Hepatocyte (in vitro differentiated cells): ENCODE measurements around the gene SMARCA2. TPM values are rescaled to one million over a fixed set of nuclear protein-coding genes. Genes with fewer than 3 reads are reported as not detected.

Experiments
- DNase-seq: peaks from one replicate; pipeline ENCODE4 v3.0.0-alpha.2; 2016; ENCODE audit warnings: low spot score
- H2AFZ ChIP-seq: fragments of 200-600 bp; sonication (generic); 2 replicates; pipeline ENCODE4 v1.6.0; 2016; ENCODE audit warnings: antibody characterized with exemption, mild to moderate bottlenecking
- H3K27ac ChIP-seq: fragments of 200-600 bp; sonication (generic); 2 replicates; pipeline ENCODE4 v1.5.1; 2016; ENCODE audit warnings: mild to moderate bottlenecking
- H3K27me3 ChIP-seq: fragments of 200-600 bp; sonication (generic); 2 replicates; pipeline ENCODE4 v1.6.1; 2016
- H3K36me3 ChIP-seq: fragments of 200-600 bp; sonication (generic); replicated peaks from 2 replicates; pipeline ENCODE4 v1.5.1; 2016; ENCODE audit warnings: low read depth; ENCODE audit not compliant: insufficient read depth
- H3K4me1 ChIP-seq: fragments of 200-600 bp; sonication (generic); 2 replicates; pipeline ENCODE4 v1.5.1; 2016; ENCODE audit warnings: mild to moderate bottlenecking, moderate library complexity; ENCODE audit not compliant: insufficient read depth
- H3K4me2 ChIP-seq: fragments of 200-600 bp; sonication (generic); 2 replicates; pipeline ENCODE4 v1.6.0; 2016
- H3K4me3 ChIP-seq: fragments of 200-600 bp; sonication (generic); 2 replicates; pipeline ENCODE4 v1.5.1; 2016; ENCODE audit warnings: mild to moderate bottlenecking
- H3K79me2 ChIP-seq: fragments of 200-600 bp; sonication (generic); 2 replicates; pipeline ENCODE4 v1.6.0; 2017; ENCODE audit warnings: mild to moderate bottlenecking
- H3K9me2 ChIP-seq: fragments of 200-600 bp; sonication (generic); replicated peaks from 2 replicates; pipeline ENCODE4 v1.6.0; 2017; ENCODE audit warnings: mild to moderate bottlenecking; ENCODE audit not compliant: insufficient read depth
- H3K9me3 ChIP-seq: fragments of 200-600 bp; sonication (generic); 2 replicates; pipeline ENCODE4 v1.5.1; 2016; ENCODE audit warnings: low read depth, mild to moderate bottlenecking
- H4K20me1 ChIP-seq: fragments of 200-600 bp; sonication (generic); 2 replicates; pipeline ENCODE4 v1.6.0; 2016; ENCODE audit warnings: mild to moderate bottlenecking; ENCODE audit not compliant: insufficient read depth, poor library complexity, severe bottlenecking
- EZH2 ChIP-seq: fragments of 200-600 bp; sonication (generic); IDR thresholded peaks from 2 replicates; pipeline ENCODE4 v1.6.1; 2016; ENCODE audit warnings: antibody characterized with exemption, mild to moderate bottlenecking, borderline replicate concordance
- EZH2phosphoT487 ChIP-seq: fragments of 200-600 bp; sonication (generic); IDR thresholded peaks from one replicate; pipeline ENCODE4 v1.6.1; 2018; ENCODE audit warnings: antibody characterized with exemption, mild to moderate bottlenecking, low read depth, moderate library complexity; ENCODE audit not compliant: unreplicated experiment, severe bottlenecking
- WGBS: methylation state at CpG from one replicate; pipeline ENCODE4 v1.1.6; 2016; ENCODE audit warnings: low lambda C conversion rate; ENCODE audit errors: missing lambda C conversion rate; 5-methylcytosine and 5-hydroxymethylcytosine counted together
- polyA plus RNA-seq: library from polyadenylated mRNA; unstranded; fragments of >200 nt; fragmentation: Nextera tagmentation; extraction: Ambion mirVana; gene quantifications from 2 replicates; pipeline ENCODE4 v1.2.1, GENCODE V29; 2016
- total RNA-seq: library from RNA; depleted of rRNA; stranded (reverse); fragments of >200 nt; gene quantifications from 2 replicates; pipeline ENCODE4 v1.2.3, GENCODE V29; 2014
- TF ChIP-seq, protein P1 (sequence below): fragments of 200-600 bp; sonication (generic); IDR thresholded peaks from 2 replicates; pipeline ENCODE4 v1.5.1; 2016; ENCODE audit warnings: antibody characterized with exemption, mild to moderate bottlenecking; ENCODE audit not compliant: poor library complexity

SMARCA2 gene
- total and polyA plus RNA-seq, 2 experiments from 2014 or later = 39.9 to 65.3 TPM

GRCh38 chr9:2208465-2208864 is 193.3 kb downstream of the SMARCA2 start:
- Histone ChIP-seq H3K27me3 (no peaks in the 10 kb centered on the region), H3K9me2 (no peaks in the 10 kb centered on the region), H3K9me3 (no peaks in the 10 kb centered on the region), H3K27ac (no peak overlapping the region), H2AFZ (no peak overlapping the region), H3K4me2 (no peak overlapping the region), H3K4me3 (no peak overlapping the region), H4K20me1 (no peaks in the 10 kb centered on the region), H3K36me3 (no peaks in the 10 kb centered on the region), H3K79me2 (no peaks in the 10 kb centered on the region), H3K4me1 (no peaks in the 10 kb centered on the region)
- 35% methylated on average over 4 of the region's 4 CpGs for WGBS
- no peak for DNase-seq
- TF ChIP-seq EZH2phosphoT487 (no peak), EZH2 (no peak)
- TF ChIP-seq, protein P1, sequence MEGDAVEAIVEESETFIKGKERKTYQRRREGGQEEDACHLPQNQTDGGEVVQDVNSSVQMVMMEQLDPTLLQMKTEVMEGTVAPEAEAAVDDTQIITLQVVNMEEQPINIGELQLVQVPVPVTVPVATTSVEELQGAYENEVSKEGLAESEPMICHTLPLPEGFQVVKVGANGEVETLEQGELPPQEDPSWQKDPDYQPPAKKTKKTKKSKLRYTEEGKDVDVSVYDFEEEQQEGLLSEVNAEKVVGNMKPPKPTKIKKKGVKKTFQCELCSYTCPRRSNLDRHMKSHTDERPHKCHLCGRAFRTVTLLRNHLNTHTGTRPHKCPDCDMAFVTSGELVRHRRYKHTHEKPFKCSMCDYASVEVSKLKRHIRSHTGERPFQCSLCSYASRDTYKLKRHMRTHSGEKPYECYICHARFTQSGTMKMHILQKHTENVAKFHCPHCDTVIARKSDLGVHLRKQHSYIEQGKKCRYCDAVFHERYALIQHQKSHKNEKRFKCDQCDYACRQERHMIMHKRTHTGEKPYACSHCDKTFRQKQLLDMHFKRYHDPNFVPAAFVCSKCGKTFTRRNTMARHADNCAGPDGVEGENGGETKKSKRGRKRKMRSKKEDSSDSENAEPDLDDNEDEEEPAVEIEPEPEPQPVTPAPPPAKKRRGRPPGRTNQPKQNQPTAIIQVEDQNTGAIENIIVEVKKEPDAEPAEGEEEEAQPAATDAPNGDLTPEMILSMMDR = no peak

DNA sequence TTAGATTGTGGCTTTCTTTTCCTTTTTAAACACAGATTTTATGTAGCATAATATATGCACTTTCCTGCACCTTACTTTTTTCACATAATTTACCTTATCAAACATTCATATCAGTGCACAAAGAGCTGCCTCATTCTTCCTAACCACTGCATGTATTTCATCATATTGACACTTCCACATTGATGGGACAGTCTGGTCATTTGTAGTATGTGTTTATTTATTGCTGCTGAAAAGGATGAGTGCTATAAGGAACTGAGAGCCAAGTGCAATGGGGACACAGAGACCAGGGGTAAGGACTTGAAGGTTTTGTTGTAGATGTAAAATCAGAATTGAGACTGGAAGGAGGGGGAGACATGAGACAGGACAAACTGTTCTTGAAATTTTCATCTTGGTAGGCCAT is 193.8 kb downstream of the SMARCA2 start:
- Histone ChIP-seq H4K20me1 (no peaks in the 10 kb centered on the region), H3K4me3 (no peak overlapping the region), H3K9me2 (no peaks in the 10 kb centered on the region), H3K4me1 (no peaks in the 10 kb centered on the region), H3K4me2 (no peak overlapping the region), H3K27me3 (no peaks in the 10 kb centered on the region), H3K27ac (no peak overlapping the region), H3K79me2 (no peaks in the 10 kb centered on the region), H2AFZ (no peak overlapping the region), H3K36me3 (no peaks in the 10 kb centered on the region), H3K9me3 (no peaks in the 10 kb centered on the region)
- DNase-seq = no peak
- TF ChIP-seq, protein P1 = no peak
- TF ChIP-seq EZH2phosphoT487 (no peak), EZH2 (no peak)

DNA sequence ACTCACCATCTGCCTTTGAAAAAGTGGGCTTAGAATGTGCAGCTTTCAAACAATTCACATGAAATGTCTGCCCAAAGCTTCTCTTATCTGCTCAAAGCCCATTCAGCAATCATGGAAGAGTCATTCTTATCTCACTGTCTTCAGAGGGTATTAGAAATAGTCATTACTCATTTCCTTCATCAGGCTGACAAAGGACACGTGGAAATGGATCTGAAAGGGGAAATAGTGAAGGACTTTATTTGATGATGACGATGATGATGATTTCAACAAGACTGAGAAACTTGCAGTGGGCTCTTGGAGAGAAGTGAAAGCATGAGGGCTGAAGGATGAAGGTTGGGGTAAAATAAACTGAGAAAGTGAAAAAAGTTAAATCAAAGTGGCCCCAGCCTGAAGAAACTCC is 194.3 kb downstream of the SMARCA2 start:
- Histone ChIP-seq H2AFZ (no peak overlapping the region), H3K9me2 (no peaks in the 10 kb centered on the region), H3K4me1 (no peaks in the 10 kb centered on the region), H3K4me3 (no peak overlapping the region), H3K9me3 (no peaks in the 10 kb centered on the region), H3K36me3 (no peaks in the 10 kb centered on the region), H3K79me2 (no peaks in the 10 kb centered on the region), H3K27ac (no peak overlapping the region), H3K4me2 (no peak overlapping the region), H4K20me1 (no peaks in the 10 kb centered on the region), H3K27me3 (no peaks in the 10 kb centered on the region)
- WGBS = 38% methylated on average over 2 of the region's 2 CpGs
- DNase-seq = no peak
- TF ChIP-seq, protein P1 = no peak
- TF ChIP-seq EZH2 (no peak), EZH2phosphoT487 (no peak)

- DNase-seq = no peak
- H3K27ac ChIP-seq = no peak overlapping the region
- no peaks in the 10 kb centered on the region for H3K9me2 ChIP-seq
- no peaks in the 10 kb centered on the region for H3K4me1 ChIP-seq
- H3K9me3 ChIP-seq = no peaks in the 10 kb centered on the region
- no peaks in the 10 kb centered on the region for H3K79me2 ChIP-seq
- no peaks in the 10 kb centered on the region for H3K36me3 ChIP-seq
- H3K27me3 ChIP-seq = no peaks in the 10 kb centered on the region
- no peak overlapping the region for H3K4me2 ChIP-seq
- no peak overlapping the region for H2AFZ ChIP-seq
- WGBS = 87% methylated on average over 2 of the region's 2 CpGs
- TF ChIP-seq, protein P1 = no peak
- TF ChIP-seq EZH2phosphoT487 (no peak), EZH2 (no peak)
- no peaks in the 10 kb centered on the region for H4K20me1 ChIP-seq
- no peak overlapping the region for H3K4me3 ChIP-seq
These were observed 195.1 kb downstream of the SMARCA2 start for GRCh38 chr9:2210201-2210600.
